GM19043 (cell line): Measurements from ENCODE around the gene KRTCAP3.
A peak's percentile ranks its signal among the peaks of the same experiment; 100 is the strongest.

Experiments used
- ATAC-seq: cut with Tn5 transposase; IDR thresholded peaks from one replicate; pipeline ENCODE4 v1.9.1; 2021; ENCODE audit warnings: low read depth; ENCODE audit not compliant: unreplicated experiment

KRTCAP3 gene

DNA sequence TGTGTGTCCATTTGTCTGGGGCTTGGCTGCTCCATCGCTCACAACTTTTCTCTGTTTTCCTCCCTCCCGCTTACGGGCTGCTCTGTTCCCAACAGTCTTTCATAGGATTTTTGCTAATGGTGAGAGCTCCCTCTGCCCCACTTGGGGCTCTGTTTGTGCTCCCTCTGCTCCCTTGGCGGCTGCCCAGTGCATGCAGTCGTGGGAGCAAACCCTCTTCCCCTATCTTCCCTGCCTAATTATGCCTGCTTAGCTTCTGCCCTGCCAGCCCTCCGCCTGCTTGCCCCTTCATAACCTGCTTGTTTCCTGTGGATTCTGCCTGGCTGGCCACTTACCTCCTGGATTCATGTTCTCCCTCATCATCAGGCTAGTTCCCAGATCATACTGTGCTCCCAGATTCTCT lies 6.6 kb upstream of the KRTCAP3 start:
- no peak for ATAC-seq

- no peak for ATAC-seq
These were observed 805 bp upstream of the KRTCAP3 start for GRCh38 chr2:27441226-27441926.

- ATAC-seq = no peak
These were observed 720 bp downstream of the KRTCAP3 start for GRCh38 chr2:27442920-27443282.

- ATAC-seq = no peak
These were observed 3.0 kb downstream of the KRTCAP3 start for GRCh38 chr2:27445155-27445554.

DNA sequence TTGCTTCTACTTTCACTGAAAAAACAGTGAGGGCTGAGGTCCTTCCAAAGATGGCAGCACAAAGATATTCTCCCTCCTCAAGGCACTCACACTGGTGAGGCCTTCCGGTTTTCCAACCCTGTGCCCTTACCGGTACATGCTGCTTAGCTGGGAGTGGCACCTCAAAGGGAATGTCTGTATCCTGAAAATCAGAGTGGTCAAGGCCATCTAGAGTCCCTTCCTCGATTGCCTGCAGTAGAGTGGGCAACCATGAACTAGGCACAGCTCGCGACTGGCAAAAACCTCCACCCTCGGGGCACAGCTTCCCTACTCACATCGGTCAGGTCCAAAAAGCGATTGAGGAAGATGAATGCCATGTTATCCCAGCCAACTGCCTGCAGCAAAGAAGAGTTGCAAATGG lies 3.4 kb downstream of the KRTCAP3 start:
- ATAC-seq = no peak

DNA sequence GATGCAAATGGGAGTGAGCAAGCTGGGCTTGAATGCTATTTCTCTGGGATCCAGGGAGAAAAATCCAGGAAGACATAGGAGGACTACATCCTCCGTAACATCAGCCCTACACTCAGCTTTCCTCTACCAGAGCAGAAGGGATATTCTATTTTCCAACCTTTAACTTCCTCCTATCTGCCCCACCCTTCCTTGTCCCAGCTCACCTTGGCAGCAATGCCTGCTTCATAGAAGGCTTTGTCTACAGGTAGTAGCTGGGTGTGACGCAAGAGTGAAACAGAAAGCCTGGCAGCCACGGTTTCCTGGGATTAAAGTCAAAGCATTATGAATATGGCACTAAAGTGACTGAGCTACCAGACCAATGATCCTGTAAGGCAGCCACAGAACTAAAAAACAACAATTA lies 3.9 kb downstream of the KRTCAP3 start:
- no peak for ATAC-seq

DNA sequence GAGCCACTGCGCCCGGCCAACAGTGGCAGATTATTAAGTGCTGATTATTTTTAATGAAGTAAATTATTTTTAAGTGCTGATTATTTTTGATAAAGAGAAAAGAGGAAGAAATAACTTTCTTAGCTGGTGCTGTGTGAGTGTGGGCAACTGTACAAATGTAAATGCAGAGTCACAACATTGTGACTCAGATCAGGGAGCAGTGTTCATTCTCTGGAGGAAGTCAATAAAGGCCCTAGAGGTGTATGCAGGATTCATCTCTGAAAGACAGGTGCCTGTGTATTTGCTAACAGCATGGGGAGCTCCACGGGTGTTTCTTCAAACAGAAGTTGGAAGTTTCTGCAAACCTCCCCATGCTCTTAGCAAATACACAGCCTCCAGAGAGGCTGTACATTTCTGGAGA lies 6.2 kb downstream of the KRTCAP3 start:
- ATAC-seq = no peak

GRCh38 chr2:27451095-27451494 lies 8.9 kb downstream of the KRTCAP3 start:
- ATAC-seq = no peak

GRCh38 chr2:27453968-27454367 lies 11.8 kb downstream of the KRTCAP3 start:
- ATAC-seq = no peak

- ATAC-seq = no peak
These were observed 18.9 kb downstream of the KRTCAP3 start for GRCh38 chr2:27461118-27461517.

GRCh38 chr2:27464443-27464842 lies 22.3 kb downstream of the KRTCAP3 start:
- ATAC-seq = no peak

GRCh38 chr2:27471961-27472360 lies 29.8 kb downstream of the KRTCAP3 start:
- no peak for ATAC-seq

DNA sequence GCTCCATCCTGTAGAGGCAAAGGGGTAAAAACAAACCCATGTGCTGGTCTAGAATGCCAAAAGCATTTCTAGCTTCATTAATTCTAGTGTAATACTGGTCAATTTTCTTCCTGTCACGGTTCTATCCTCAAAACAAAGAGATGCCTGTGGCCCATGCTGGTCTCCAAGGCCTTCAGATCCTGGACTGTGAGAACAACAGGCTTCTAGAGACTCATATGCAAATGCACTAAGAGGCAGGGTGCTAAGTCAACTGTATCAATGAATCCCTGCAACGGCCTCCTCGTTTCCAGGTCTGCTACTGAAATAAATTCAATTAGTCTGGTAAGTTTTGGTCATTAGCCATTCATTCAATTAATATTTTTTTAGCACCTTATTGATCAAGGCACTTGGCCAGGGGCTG lies 43.3 kb downstream of the KRTCAP3 start:
- ATAC-seq = no peak

DNA sequence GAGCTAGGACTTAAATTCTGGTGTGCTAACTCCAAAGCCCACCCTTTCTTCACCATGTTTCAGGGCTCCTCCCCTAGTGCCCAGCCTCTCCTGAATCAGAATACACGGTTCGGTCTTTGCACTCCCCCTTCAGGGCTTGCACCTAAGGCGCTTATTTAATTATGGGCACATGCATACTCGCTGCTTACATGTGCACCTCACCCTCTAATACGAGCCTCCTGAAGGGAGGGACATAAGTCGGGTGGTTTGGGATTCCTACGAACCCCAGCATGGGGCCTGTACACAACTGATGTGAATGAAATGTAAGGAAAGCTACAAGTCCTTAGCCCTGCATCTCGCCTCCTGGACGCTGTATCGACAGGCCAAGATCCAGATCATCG lies 46.9 kb downstream of the KRTCAP3 start:
- ATAC-seq = no peak

GRCh38 chr2:27489498-27490397 lies 47.6 kb downstream of the KRTCAP3 start, which contains the start of gene IFT172:
Gene IFT172 (minus strand): TSS chr2:27489743. CDS start chr2:27489653, 90 bp downstream.
- peak; percentile 97 for ATAC-seq

- no peak for ATAC-seq
These were observed 50.4 kb downstream of the KRTCAP3 start for GRCh38 chr2:27492557-27492956.

DNA sequence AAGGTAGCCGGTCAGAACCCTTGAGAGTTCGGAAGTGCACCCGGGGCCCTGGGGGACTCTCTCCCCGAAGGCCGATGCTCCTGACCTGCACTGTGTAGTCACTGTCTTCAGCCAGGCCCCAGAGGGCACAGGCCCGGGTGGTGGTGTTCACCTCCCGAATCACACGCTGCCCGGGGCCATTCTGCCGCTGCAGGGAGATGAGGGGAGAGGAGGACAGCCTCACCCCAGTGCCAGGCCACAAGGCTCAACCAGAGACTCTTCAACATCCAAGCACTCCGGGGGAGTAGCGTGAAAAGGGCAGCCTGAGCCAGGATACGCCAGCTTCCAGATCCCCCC lies 51.7 kb downstream of the KRTCAP3 start:
- ATAC-seq = no peak
